NT2/D1 (cell line): ENCODE data around the gene TOMM40.

Experiments
- DNase-seq: peaks from one replicate; pipeline ENCODE4 v3.0.0-alpha.2; 2011; ENCODE audit warnings: low read depth, low spot score
- H3K27me3 ChIP-seq: 2 replicates; pipeline ENCODE4 v1.6.0; 2011; ENCODE audit warnings: mild to moderate bottlenecking; ENCODE audit not compliant: insufficient read length, insufficient read depth
- H3K36me3 ChIP-seq: 2 replicates; pipeline ENCODE4 v1.6.1; 2011; ENCODE audit warnings: mild to moderate bottlenecking, low read length, mixed read lengths; ENCODE audit not compliant: insufficient read depth, insufficient read length
- H3K4me1 ChIP-seq: 2 replicates; pipeline ENCODE4 v1.5.1; 2011; ENCODE audit not compliant: insufficient read depth, insufficient read length
- H3K4me3 ChIP-seq: 2 replicates; pipeline ENCODE4 v1.5.1; 2011; ENCODE audit warnings: low read depth; ENCODE audit not compliant: insufficient read length
- H3K9ac ChIP-seq: 2 replicates; pipeline ENCODE4 v1.6.0; 2011; ENCODE audit warnings: low read depth; ENCODE audit not compliant: insufficient read length
- H3K9me3 ChIP-seq: 2 replicates; pipeline ENCODE4 v1.5.1; 2011; ENCODE audit warnings: mild to moderate bottlenecking, low read length; ENCODE audit not compliant: insufficient read depth
- SUZ12 ChIP-seq: IDR thresholded peaks from 2 replicates; pipeline ENCODE4 v1.6.1; 2011; ENCODE audit not compliant: insufficient read length, insufficient read depth; ENCODE audit errors: extremely low read depth
- YY1 ChIP-seq: IDR thresholded peaks from 2 replicates; pipeline ENCODE4 v1.6.1; 2011; ENCODE audit not compliant: insufficient read length, insufficient read depth
- ZNF274 ChIP-seq: IDR thresholded peaks from 2 replicates; pipeline ENCODE4 v1.6.1; 2011; ENCODE audit warnings: mild to moderate bottlenecking, low read depth, low read length

TOMM40 gene

DNA sequence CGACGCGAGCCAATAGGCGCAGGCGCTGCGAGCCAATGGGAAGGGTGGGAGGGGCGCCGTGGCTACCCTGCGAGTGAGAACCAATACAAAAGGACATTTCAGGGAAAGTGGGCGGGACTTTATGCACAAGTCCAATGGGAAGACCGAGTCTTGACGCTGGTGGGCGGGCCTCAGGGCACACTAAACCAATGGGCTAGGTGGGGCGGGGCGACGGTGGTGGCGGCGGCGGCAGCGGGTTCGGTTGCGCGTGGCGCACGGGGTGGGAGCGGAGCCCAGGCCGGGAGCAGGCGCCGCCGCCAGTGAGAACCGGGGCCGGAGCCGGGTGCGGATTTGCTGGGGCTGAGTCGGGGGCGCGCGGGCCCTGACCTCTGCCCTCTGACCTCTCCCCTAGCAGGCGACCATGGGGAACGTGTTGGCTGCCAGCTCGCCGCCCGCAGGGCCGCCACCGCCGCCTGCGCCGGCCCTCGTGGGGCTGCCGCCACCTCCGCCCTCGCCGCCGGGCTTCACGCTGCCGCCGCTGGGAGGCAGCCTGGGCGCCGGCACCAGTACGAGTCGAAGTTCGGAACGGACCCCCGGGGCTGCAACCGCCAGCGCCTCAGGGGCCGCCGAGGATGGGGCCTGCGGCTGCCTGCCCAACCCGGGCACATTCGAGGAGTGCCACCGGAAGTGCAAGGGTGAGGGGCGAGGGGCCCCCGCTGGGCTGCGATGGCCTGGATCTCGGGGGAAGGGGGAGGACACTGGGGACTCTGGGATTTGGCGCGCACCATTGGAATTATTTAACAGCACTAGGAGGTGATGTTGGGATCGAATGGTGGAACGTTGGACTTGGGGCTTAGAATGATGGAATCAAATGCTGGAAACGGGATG is at the start of gene TOMM40:
Gene TOMM40 (plus strand): TSS at position 239 of the 867 bp plus-strand sequence. CDS start 162 bp downstream, at position 401.
- Histone ChIP-seq H3K36me3 (peaks cover 64% of the 10 kb centered on the region), H3K4me3 (peak within 1 kb of the TSS; percentile 87), H3K27me3 (no peaks in the 10 kb centered on the region), H3K9me3 (no peaks in the 10 kb centered on the region), H3K9ac (peak within 1 kb of the TSS; percentile 90), H3K4me1 (peaks cover 4% of the 10 kb centered on the region)
- no peak for TF ChIP-seq YY1
- TF ChIP-seq SUZ12: no peak
- no peak for TF ChIP-seq ZNF274
- peak; percentile 97 for DNase-seq

DNA sequence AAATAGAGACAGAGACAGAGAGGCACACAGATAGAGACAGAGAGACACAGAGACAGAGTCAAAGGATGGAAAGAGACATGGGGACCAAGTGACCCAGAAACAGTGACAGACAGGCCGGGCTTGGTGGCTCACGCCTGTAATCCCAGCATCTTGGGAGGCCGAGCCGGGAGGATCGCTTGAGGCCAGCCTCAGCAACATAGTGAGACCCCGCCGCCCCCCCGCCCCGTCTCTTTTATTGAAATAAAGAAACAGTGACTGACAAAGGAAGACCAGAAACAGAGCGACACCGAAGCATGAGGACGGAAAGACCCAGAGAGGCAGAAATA is 45.8 kb upstream of the TOMM40 start:
- DNase-seq: no peak
- TF ChIP-seq ZNF274 (no peak), SUZ12 (no peak), YY1 (no peak)
- no peaks in the 10 kb centered on the region for H3K9me3 ChIP-seq
- peak overlapping the region; percentile 78 for H3K9ac ChIP-seq
- H3K36me3 ChIP-seq: peaks cover 15% of the 10 kb centered on the region
- H3K27me3 ChIP-seq: no peaks in the 10 kb centered on the region
- peak overlapping the region; percentile 56 for H3K4me3 ChIP-seq
- H3K4me1 ChIP-seq: peaks cover 11% of the 10 kb centered on the region

DNA sequence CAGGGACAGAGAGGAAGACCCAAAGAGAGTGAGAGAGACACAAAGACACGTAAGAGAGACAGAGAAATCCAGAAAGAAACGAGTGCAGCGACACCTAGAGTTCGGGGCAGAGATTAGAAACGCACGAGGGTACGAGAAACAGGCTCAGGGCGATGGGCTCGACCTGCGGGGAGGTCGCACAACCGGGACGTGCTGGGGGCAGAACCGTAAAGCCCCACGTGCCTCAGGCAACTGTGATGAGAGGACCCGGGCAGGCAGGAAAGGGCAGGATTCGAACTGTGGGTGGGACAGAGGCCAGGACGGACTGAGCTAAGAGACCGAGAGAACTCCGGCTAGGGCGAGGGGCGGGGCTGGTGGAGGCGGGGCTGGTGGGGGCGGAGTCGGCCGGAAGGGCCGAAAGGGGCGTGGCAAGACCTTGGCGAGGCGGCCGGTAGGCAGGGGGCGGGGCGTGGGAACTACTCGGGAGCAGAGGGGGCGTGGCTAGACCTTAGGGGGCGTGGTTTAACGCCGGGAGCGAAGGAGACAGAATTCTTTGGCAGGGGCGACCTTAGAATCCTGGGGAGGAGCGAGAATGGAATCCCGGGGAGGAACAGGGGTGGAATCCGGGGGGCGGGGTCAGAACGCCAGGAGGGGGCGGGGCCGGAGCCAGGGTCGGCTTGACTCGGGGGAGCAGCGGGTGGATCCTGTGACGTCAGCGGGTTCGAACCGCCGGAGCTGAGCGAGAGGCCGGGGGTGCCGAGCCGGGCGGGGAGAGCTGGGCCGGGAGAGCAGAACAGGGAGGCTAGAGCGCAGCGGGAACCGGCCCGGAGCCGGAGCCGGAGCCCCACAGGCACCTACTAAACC is 45.2 kb upstream of the TOMM40 start, which contains the start of gene NECTIN2:
Gene NECTIN2 (plus strand): TSS at position 686 of the 843 bp plus-strand sequence. CDS start 229 bp downstream, outside the sequence.
- Histone ChIP-seq H3K27me3 (no peaks in the 10 kb centered on the region), H3K9me3 (no peaks in the 10 kb centered on the region), H3K9ac (peak within 1 kb of the TSS; percentile 95), H3K4me1 (peaks cover 17% of the 10 kb centered on the region), H3K36me3 (peaks cover 20% of the 10 kb centered on the region), H3K4me3 (peak within 1 kb of the TSS; percentile 85)
- TF ChIP-seq ZNF274 (no peak), YY1 (no peak), SUZ12 (no peak)
- peak; percentile 90 for DNase-seq

DNA sequence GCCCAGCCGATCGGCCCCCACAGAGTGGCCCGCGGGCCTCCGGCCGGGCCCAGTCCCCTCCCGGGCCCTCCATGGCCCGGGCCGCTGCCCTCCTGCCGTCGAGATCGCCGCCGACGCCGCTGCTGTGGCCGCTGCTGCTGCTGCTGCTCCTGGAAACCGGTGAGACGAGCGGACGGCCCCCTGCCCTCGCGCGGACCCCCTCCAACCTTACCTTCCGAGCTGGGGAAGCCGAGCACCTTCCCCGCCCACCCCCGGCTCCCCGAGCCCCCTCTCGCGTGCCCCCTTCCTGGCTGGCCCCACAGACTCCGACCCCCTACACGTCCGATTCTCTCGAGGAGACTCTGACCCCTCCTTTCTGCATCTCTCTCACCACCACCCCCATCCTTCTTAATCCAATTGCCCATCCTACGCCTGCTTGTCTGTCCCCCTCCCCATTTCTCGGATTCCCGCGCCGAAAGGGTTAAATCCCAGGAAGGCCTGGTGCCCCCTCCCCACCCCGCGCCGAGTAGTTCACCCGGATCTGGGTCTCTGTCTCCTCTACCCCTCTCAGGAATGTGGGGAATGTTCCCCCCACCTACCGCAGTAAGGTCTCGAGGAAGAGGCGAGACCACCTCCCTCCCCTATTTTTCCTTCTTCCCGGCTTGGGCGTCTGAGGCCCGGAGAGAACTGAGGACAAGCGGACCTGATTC is 44.5 kb upstream of the TOMM40 start:
- Histone ChIP-seq H3K27me3 (no peaks in the 10 kb centered on the region), H3K9ac (peak overlapping the region; percentile 95), H3K36me3 (peaks cover 27% of the 10 kb centered on the region), H3K9me3 (no peaks in the 10 kb centered on the region), H3K4me1 (peaks cover 19% of the 10 kb centered on the region), H3K4me3 (peak overlapping the region; percentile 85)
- DNase-seq: peak; percentile 80
- TF ChIP-seq YY1: no peak
- no peak for TF ChIP-seq SUZ12
- TF ChIP-seq ZNF274: no peak

DNA sequence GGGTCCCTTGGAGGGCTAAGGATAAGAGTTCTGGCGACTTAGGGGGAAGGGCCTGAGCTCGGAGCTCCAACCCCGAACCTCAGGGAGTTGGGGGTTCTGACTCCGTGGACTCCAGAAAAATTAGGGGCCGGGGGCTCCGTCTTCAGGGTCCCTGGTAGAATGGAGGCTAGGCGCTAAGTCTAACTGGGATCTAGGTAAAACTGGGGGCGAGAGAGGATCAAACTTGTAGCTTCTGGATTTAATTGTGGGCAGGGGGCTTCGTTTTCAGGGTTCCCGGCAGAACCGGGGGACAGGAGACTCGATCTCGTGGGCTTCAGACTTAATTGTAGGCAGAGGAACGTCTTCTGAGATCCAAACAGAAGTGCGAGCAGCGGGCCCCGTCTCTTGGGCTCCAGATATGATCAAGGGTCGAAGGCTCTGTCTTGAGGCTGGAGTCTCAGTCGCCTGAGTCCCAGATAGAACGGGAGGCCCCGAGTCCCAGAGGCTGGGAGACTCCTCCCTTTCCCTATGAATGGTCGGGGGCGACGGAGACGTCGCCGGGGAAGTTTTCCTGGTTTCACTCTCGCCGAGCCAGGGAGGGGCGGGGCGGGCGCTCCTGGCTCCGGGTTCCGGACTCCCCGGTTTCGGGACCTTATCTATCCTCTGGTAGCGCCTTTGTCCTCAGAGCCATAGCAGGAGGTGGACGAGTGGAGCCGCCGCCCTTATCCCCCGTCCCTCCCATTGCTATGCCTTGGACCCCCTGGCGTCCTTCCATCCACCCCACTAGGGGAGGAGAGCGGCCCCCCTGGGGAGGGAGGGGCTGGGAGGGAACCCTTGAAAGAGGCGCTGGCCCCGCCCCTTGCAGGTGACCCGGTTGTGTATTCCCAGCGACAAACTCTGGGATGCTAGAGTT is 43.7 kb upstream of the TOMM40 start:
- Histone ChIP-seq H3K4me3 (peak overlapping the region; percentile 85), H3K36me3 (peaks cover 30% of the 10 kb centered on the region), H3K9ac (peak overlapping the region; percentile 95), H3K27me3 (no peaks in the 10 kb centered on the region), H3K9me3 (no peaks in the 10 kb centered on the region), H3K4me1 (peaks cover 21% of the 10 kb centered on the region)
- TF ChIP-seq SUZ12: no peak
- TF ChIP-seq YY1: no peak
- no peak for TF ChIP-seq ZNF274
- no peak for DNase-seq

DNA sequence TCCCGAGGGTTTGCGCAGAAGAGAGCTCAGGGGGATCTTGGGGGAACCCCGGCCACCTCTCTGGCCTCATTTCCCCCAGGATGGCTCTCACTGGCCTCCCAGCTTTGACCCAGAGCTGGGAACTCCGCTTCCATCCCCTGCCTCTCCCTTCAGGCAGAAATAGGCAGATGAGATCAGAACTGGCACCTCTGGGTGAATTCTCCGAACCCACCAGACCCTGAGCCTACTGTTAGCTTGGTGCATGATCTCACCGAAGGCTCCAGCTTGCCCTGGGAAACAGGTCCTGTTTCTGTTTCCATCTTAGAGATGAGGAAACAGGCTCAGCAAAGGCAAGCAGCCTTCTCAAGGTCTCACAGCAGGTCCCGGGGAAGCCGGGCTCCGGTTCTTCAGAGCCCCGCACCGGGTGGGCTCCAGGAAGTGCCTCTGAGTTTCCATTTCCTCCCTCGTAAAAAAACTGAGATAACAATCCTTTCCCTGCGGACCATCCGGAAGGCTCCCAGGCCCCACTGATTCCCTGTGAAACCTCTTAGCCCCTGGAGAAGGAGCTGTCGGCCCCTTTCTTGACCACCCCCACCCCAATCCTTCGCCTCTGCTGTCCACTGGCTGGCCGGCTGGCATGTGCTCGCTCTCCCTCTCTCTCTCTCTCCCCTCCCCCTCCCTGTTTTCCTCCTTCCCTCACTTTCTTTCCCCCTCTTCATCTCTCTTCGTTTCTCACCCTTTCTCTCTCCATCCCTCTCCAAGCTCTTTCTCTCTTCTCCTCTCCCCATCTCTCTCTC is 42.8 kb upstream of the TOMM40 start:
- H3K27me3 ChIP-seq: no peaks in the 10 kb centered on the region
- peak overlapping the region; percentile 85 for H3K4me3 ChIP-seq
- peak overlapping the region; percentile 95 for H3K9ac ChIP-seq
- H3K4me1 ChIP-seq: peaks cover 21% of the 10 kb centered on the region
- no peaks in the 10 kb centered on the region for H3K9me3 ChIP-seq
- peaks cover 36% of the 10 kb centered on the region for H3K36me3 ChIP-seq
- DNase-seq: no peak
- TF ChIP-seq SUZ12 (no peak), YY1 (no peak), ZNF274 (no peak)
